Muscle of back (tissue), 11 donors: Measurements from ENCODE around the gene UFC1. TPM values are rescaled to one million over a fixed set of nuclear protein-coding genes. Genes with fewer than 3 reads are reported as not detected.
A peak's percentile ranks its signal among the peaks of the same experiment; 100 is the strongest.

Experiments used
- DNase-seq, 3 donors: peaks; one replicate each; pipeline versions ENCODE4 v3.0.0 to v3.0.0-alpha.2; 2013
- polyA plus RNA-seq, 10 donors: library from polyadenylated mRNA; unstranded; fragments of 120-200 nt; gene quantifications; one replicate each; pipeline ENCODE4 v1.2.1, GENCODE V29; 2013; ENCODE audit not compliant: insufficient read length in 10 of 10

Gene UFC1
- polyA plus RNA-seq, 10 donors: 93.2 to 118 (median 101) TPM

GRCh38 chr1:161131523-161132409, 22.0 kb upstream of the UFC1 start:
- DNase-seq: peak; percentile 41 to 71 (median 55)

- peak; percentile 96 to 98 (median 98) for DNase-seq
Measured at GRCh38 chr1:161132410-161133219, 21.2 kb upstream of the UFC1 start, which contains the start of gene DEDD. Gene DEDD (minus strand): TSS chr1:161132667. CDS start chr1:161124462, 8,205 bp downstream.

- no peak for DNase-seq
Measured at GRCh38 chr1:161133220-161133740, 20.5 kb upstream of the UFC1 start.

DNA sequence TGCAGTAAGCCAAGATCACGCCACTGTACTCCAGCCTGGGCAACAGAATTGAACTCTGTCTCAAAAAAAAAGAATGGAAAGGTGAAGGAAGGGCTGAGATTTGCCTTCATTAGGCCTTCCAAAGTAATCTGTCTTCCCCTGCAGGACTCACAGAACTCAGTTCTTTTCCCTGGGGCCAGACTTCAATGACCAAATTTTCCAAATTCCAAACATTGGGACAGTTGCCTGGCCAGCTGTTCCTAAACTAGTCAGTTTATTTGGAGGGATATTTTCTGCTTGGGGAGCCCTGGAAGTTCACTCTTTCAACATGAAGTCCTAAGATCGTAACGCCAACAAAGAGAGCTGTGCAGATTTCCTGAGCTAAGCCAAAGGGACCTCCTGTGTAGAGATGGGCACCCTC, 15.9 kb upstream of the UFC1 start:
- DNase-seq: peak in 2 of 3 donors; percentile 40 to 63

DNA sequence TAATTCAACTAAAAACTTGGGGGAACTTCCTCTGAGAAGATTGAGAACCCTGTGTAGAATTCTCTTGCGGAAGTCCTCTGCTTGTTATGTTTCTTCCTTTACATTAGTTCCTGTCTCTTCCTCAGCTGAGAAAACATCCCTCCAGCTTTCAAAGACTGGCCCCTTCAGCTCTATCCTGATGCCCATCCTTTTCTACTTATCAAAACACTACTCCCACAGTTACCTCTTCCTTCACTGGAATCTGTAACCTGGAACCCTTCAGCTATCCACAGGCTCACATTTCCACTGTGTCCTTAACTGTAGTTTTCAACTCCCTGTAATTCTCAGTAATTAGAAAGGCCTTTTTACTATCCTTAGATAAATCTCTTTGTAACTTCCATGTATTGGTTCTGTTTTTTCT, 15.3 kb upstream of the UFC1 start:
- DNase-seq: no peak

GRCh38 chr1:161139766-161140165, 14.0 kb upstream of the UFC1 start:
- DNase-seq: peak; percentile 32 to 64 (median 59)

- no peak for DNase-seq
Measured at GRCh38 chr1:161140755-161141400, 12.9 kb upstream of the UFC1 start.

DNA sequence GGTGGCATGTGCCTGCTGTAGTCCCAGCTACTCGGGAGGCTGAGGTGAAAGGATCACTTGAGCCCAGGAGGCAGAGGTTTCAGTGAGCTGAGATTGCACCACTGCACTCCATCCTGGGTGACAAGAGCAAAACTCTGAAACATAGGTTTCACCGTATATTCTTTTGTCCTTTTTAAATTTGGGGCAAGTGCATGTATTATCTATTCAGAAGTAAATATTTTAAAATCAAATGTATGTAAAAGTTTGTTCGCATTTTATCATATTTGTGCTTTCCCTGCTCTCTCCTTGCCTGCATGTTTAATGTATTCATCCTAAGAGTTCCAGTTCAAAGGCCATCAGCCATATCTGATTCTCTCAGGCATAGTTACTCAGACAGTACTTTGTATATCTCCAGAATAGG, 7.9 kb upstream of the UFC1 start:
- DNase-seq: no peak

DNA sequence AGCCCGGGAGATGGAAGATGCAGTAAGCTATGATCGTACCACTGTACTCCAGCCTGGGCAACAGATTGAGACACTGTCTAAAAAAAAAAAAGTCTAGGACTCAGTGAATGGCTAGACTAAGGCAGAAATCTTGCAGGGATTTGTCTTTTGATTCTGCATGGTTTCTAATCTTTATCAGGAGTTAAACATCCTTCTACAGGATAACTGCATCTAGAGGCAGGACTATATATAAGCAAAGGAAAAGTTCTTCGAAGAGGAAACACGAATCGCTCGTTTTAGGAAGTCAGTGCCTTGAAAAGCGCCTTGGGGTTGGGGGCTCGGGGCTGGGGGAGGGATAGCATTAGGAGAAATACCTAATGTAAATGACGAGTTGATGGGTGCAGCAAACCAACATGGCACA, 602 bp upstream of the UFC1 start:
- peak in 1 of 3 donors; percentile 21 for DNase-seq

GRCh38 chr1:161157867-161158266, 4.1 kb downstream of the UFC1 start:
- no peak for DNase-seq

- DNase-seq: no peak
Measured at GRCh38 chr1:161158316-161159010, 4.7 kb downstream of the UFC1 start.

GRCh38 chr1:161159087-161159912, 5.5 kb downstream of the UFC1 start, which contains the start of gene USP21:
Gene USP21 (plus strand): TSS chr1:161159500. CDS start chr1:161160641, 1,141 bp downstream.
- peak; percentile 92 to 97 (median 95) for DNase-seq

GRCh38 chr1:161159913-161160243, 6.1 kb downstream of the UFC1 start:
- no peak for DNase-seq

DNA sequence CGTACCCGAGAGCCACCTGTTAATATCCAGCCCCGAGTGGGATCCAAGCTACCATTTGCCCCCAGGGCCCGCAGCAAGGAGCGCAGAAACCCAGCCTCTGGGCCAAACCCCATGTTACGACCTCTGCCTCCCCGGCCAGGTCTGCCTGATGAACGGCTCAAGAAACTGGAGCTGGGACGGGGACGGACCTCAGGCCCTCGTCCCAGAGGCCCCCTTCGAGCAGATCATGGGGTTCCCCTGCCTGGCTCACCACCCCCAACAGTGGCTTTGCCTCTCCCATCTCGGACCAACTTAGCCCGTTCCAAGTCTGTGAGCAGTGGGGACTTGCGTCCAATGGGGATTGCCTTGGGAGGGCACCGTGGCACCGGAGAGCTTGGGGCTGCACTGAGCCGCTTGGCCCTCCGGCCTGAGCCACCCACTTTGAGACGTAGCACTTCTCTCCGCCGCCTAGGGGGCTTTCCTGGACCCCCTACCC, 6.9 kb downstream of the UFC1 start:
- no peak for DNase-seq

GRCh38 chr1:161161652-161162051, 7.9 kb downstream of the UFC1 start:
- no peak for DNase-seq

- DNase-seq: no peak
Measured at GRCh38 chr1:161162052-161162451, 8.3 kb downstream of the UFC1 start.

DNA sequence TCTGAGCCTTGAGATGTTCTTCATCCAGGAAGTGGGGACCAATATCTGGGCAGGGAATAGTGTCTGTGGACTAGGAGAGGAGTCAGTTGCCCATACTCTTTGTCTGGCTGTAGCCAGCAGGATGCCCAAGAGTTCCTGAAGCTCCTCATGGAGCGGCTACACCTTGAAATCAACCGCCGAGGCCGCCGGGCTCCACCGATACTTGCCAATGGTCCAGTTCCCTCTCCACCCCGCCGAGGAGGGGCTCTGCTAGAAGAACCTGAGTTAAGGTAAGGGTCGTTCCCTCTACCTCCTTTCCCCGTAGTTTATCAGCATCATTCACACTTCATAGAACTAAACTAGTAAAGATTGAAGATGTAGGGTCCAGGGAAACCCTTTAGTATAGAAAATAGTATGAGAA, 9.0 kb downstream of the UFC1 start:
- DNase-seq: no peak

- no peak for DNase-seq
Measured at GRCh38 chr1:161163793-161164192, 10.0 kb downstream of the UFC1 start.

DNA sequence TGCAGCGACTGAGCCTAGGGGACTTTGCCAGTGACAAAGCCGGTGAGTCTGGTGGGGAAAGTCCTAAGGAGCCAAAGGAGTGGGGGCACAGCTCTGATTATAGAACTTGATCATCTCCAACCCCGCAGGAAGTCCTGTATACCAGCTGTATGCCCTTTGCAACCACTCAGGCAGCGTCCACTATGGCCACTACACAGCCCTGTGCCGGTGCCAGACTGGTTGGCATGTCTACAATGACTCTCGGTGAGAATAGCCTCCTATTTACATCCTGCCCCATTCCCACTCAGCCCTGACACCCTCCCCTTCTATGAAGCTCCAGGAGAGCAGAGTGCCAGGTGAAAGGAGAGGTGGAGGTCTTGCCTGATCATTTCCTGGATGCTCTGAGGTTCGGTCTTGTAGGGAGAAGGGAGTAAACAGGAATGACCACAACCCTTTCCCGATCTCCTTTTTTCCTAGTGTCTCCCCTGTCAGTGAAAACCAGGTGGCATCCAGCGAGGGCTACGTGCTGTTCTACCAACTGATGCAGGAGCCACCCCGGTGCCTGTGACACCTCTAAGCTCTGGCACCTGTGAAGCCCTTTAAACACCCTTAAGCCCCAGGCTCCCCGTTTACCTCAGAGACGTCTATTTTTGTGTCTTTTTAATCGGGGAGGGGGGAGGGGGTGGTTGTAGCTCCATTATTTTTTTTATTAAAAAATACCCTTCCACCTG, 11.3 kb downstream of the UFC1 start:
- no peak for DNase-seq
